Astrocyte (in vitro differentiated cells and primary cell): ENCODE measurements around the gene MAP1B. TPM values are rescaled to one million over a fixed set of nuclear protein-coding genes. Genes with fewer than 3 reads are reported as not detected.

Experiments
- DNase-seq: peaks from one replicate; pipeline ENCODE4 v3.0.0-alpha.2; 2010; ENCODE audit warnings: low read depth
- FAIRE-seq: peaks from 2 replicates; lab custom pipeline; 2011; peaks lifted over from hg19 to GRCh38; lab: Jason Lieb, UNC
- H2AFZ ChIP-seq: 2 replicates; pipeline ENCODE4 v1.6.0; 2012; ENCODE audit warnings: low read depth, low read length, inconsistent platforms
- H3K27ac ChIP-seq: 2 replicates; pipeline ENCODE4 v1.5.1; 2011; ENCODE audit warnings: low read depth, low read length, inconsistent platforms
- H3K27me3 ChIP-seq: 2 replicates; pipeline ENCODE4 v1.6.0; 2011; ENCODE audit warnings: low read length, inconsistent platforms; ENCODE audit not compliant: insufficient read depth
- H3K36me3 ChIP-seq: 2 replicates; pipeline ENCODE4 v1.5.1; 2011; ENCODE audit warnings: low read length, inconsistent platforms; ENCODE audit not compliant: insufficient read depth
- H3K4me1 ChIP-seq: 2 replicates; pipeline ENCODE4 v1.5.1; 2011; ENCODE audit warnings: low read length, inconsistent platforms; ENCODE audit not compliant: insufficient read depth
- H3K4me2 ChIP-seq: 2 replicates; pipeline ENCODE4 v1.6.0; 2012; ENCODE audit warnings: low read length, inconsistent platforms
- H3K4me3 ChIP-seq: 2 replicates; pipeline ENCODE4 v1.5.1; 2011; ENCODE audit warnings: low read depth, mild to moderate bottlenecking, low read length, inconsistent platforms; ENCODE audit not compliant: insufficient read depth
- H3K79me2 ChIP-seq: 2 replicates; pipeline ENCODE4 v1.6.0; 2012; ENCODE audit warnings: mild to moderate bottlenecking, low read length, inconsistent platforms; ENCODE audit not compliant: insufficient read depth
- H3K9ac ChIP-seq: 2 replicates; pipeline ENCODE4 v1.6.0; 2012; ENCODE audit warnings: mild to moderate bottlenecking, low read length, inconsistent platforms
- H3K9me3 ChIP-seq: 2 replicates; pipeline ENCODE4 v1.5.1; 2012; ENCODE audit warnings: low read depth, mild to moderate bottlenecking, low read length, inconsistent platforms; ENCODE audit not compliant: insufficient read depth
- H4K20me1 ChIP-seq: 2 replicates; pipeline ENCODE4 v1.6.0; 2012; ENCODE audit warnings: low read length, inconsistent platforms; ENCODE audit not compliant: insufficient read depth
- H3K27ac Mint-ChIP-seq: one replicate; pipeline ENCODE4 v1.8.0; 2021; ENCODE audit warnings: mild to moderate bottlenecking, mixed read lengths; ENCODE audit not compliant: unreplicated experiment
- H3K27me3 Mint-ChIP-seq: one replicate; pipeline ENCODE4 v1.8.0; 2021; ENCODE audit warnings: low read depth, mixed read lengths; ENCODE audit not compliant: unreplicated experiment
- H3K36me3 Mint-ChIP-seq: one replicate; pipeline ENCODE4 v1.8.0; 2021; ENCODE audit warnings: low read depth, mixed read lengths; ENCODE audit not compliant: unreplicated experiment
- H3K4me1 Mint-ChIP-seq: one replicate; pipeline ENCODE4 v1.8.0; 2021; ENCODE audit warnings: low read depth, mixed read lengths; ENCODE audit not compliant: unreplicated experiment
- H3K4me3 Mint-ChIP-seq: one replicate; pipeline ENCODE4 v1.8.0; 2021; ENCODE audit warnings: mild to moderate bottlenecking, moderate library complexity, mixed read lengths; ENCODE audit not compliant: unreplicated experiment
- H3K9me3 Mint-ChIP-seq: one replicate; pipeline ENCODE4 v1.8.0; 2021; ENCODE audit warnings: mild to moderate bottlenecking, mixed read lengths; ENCODE audit not compliant: unreplicated experiment
- EZH2 ChIP-seq: IDR thresholded peaks from 2 replicates; pipeline ENCODE4 v1.6.1; 2012; ENCODE audit warnings: mild to moderate bottlenecking, low read length, inconsistent platforms; ENCODE audit not compliant: insufficient read depth
- total RNA-seq: library from RNA; stranded (reverse); gene quantifications from 2 replicates; pipeline ENCODE4 v1.2.1, GENCODE V29; 2021
- TF ChIP-seq, protein P1 (sequence below): IDR thresholded peaks from 2 replicates; pipeline ENCODE4 v1.5.1; 2011; ENCODE audit warnings: low read depth, mild to moderate bottlenecking, inconsistent platforms, low read length, moderate library complexity; ENCODE audit not compliant: insufficient read depth

The MAP1B gene
- total RNA-seq, 1 donor from 2014 or later, result 476 TPM

DNA sequence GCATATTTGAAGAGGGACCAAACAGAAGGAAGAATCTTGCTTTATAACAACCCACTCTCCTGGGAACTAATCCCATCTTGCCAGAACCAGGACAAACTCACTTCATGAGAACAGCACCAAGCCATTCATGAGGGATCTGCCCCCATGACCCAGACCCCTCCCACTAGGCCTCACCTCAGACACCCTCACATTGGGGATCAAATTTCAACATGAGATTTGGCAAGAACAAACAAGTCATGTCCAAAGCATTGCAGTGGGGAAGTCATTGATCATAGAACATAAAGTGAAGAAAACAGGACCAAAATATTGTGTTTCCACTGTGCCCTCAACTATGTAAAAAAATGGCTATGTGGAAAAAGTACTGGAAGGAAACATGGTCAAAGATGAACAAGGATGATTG is 43.9 kb downstream of the MAP1B start:
- no peak overlapping the region for H3K27ac ChIP-seq

DNA sequence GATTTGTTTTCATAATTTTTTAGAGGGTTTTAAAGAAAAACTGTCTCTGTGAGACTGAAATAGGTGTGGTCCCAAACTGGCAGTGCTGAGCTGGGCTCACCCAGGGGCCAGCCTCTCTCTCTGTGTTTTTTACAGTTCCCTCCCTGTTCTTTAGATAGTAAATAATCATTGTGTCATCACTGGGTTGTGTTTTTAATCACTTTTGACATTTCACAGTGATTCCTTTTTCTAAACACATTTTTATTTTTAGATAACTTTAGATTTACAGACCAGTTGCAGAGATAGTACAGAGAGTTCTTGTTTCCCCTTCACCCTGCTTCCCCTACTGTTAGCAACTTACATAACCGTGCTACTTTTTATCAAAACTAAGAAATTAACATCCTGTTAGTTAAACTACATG is 44.4 kb downstream of the MAP1B start:
- Histone ChIP-seq H3K27me3 (no peaks in the 10 kb centered on the region), H3K9ac (no peak overlapping the region), H4K20me1 (peaks cover 69% of the 10 kb centered on the region), H2AFZ (no peak overlapping the region), H3K4me1 (peaks cover 47% of the 10 kb centered on the region), H3K36me3 (peaks cover 22% of the 10 kb centered on the region), H3K4me3 (no peak overlapping the region), H3K9me3 (no peaks in the 10 kb centered on the region), H3K79me2 (peaks cover 98% of the 10 kb centered on the region), H3K4me2 (no peak overlapping the region), H3K27ac (no peak overlapping the region)
- H3K27ac Mint-ChIP-seq, result no peak overlapping the region
- H3K9me3 Mint-ChIP-seq, result no peaks in the 10 kb centered on the region
- DNase-seq (no peak), FAIRE-seq (no peak)
- no peak for TF ChIP-seq EZH2
- TF ChIP-seq, protein P1, sequence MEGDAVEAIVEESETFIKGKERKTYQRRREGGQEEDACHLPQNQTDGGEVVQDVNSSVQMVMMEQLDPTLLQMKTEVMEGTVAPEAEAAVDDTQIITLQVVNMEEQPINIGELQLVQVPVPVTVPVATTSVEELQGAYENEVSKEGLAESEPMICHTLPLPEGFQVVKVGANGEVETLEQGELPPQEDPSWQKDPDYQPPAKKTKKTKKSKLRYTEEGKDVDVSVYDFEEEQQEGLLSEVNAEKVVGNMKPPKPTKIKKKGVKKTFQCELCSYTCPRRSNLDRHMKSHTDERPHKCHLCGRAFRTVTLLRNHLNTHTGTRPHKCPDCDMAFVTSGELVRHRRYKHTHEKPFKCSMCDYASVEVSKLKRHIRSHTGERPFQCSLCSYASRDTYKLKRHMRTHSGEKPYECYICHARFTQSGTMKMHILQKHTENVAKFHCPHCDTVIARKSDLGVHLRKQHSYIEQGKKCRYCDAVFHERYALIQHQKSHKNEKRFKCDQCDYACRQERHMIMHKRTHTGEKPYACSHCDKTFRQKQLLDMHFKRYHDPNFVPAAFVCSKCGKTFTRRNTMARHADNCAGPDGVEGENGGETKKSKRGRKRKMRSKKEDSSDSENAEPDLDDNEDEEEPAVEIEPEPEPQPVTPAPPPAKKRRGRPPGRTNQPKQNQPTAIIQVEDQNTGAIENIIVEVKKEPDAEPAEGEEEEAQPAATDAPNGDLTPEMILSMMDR, result no peak
- peaks cover 52% of the 10 kb centered on the region for H3K4me1 Mint-ChIP-seq
- peaks cover 44% of the 10 kb centered on the region for H3K36me3 Mint-ChIP-seq
- H3K4me3 Mint-ChIP-seq, result no peak overlapping the region
- H3K27me3 Mint-ChIP-seq, result no peaks in the 10 kb centered on the region

More for the DNA sequence above, 43.9 kb downstream of the MAP1B start:
- no peak for TF ChIP-seq EZH2
- TF ChIP-seq, protein P1, result no peak
- no peak for FAIRE-seq
- H3K9me3 Mint-ChIP-seq, result no peaks in the 10 kb centered on the region
- peaks cover 22% of the 10 kb centered on the region for H3K36me3 ChIP-seq
- H3K4me1 ChIP-seq, result peaks cover 46% of the 10 kb centered on the region
- H3K36me3 Mint-ChIP-seq, result peaks cover 42% of the 10 kb centered on the region
- H4K20me1 ChIP-seq, result peaks cover 69% of the 10 kb centered on the region
- H3K9ac ChIP-seq, result no peak overlapping the region
- peak overlapping the region; percentile 1 for H3K4me2 ChIP-seq
- peaks cover 98% of the 10 kb centered on the region for H3K79me2 ChIP-seq
- no peak overlapping the region for H2AFZ ChIP-seq
- no peak overlapping the region for H3K4me3 ChIP-seq
- peaks cover 56% of the 10 kb centered on the region for H3K4me1 Mint-ChIP-seq
- H3K9me3 ChIP-seq, result no peaks in the 10 kb centered on the region
- H3K27ac Mint-ChIP-seq, result no peak overlapping the region
- no peaks in the 10 kb centered on the region for H3K27me3 ChIP-seq
- no peak for DNase-seq
- H3K27me3 Mint-ChIP-seq, result no peaks in the 10 kb centered on the region
- H3K4me3 Mint-ChIP-seq, result peak overlapping the region; percentile 16

DNA sequence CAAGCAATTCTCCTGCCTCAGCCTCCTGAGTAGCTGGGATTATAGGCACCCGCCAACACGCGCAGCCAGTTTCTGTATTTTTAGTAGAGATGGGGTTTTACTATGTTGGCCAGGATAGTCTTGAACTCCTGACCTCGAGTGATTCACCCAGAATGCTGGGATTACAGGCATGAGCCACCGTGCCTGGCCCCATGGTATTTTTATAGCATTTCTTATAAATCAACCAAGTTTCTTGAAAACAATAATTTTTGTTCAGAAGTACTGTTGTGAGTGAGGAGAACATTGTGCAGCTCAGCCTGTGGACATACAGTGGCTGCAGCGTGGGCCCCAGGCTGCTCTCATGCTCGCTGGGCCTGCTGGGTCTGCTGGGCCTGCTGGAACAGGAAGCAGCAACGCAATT is 45.3 kb downstream of the MAP1B start:
- no peak overlapping the region for H2AFZ ChIP-seq
- H4K20me1 ChIP-seq, result peaks cover 70% of the 10 kb centered on the region
- no peak overlapping the region for H3K4me3 Mint-ChIP-seq
- no peak overlapping the region for H3K4me3 ChIP-seq
- H3K27me3 Mint-ChIP-seq, result no peaks in the 10 kb centered on the region
- peaks cover 22% of the 10 kb centered on the region for H3K36me3 ChIP-seq
- no peak for TF ChIP-seq EZH2
- TF ChIP-seq, protein P1, result no peak
- H3K9ac ChIP-seq, result no peak overlapping the region
- H3K4me2 ChIP-seq, result no peak overlapping the region
- DNase-seq (peak; percentile 45), FAIRE-seq (no peak)
- H3K4me1 ChIP-seq, result peaks cover 55% of the 10 kb centered on the region
- H3K27me3 ChIP-seq, result no peaks in the 10 kb centered on the region
- peak overlapping the region; percentile 21 for H3K27ac ChIP-seq
- H3K9me3 ChIP-seq, result no peaks in the 10 kb centered on the region
- H3K36me3 Mint-ChIP-seq, result peaks cover 45% of the 10 kb centered on the region
- H3K79me2 ChIP-seq, result peaks cover 98% of the 10 kb centered on the region
- H3K27ac Mint-ChIP-seq, result peak overlapping the region; percentile 68
- no peaks in the 10 kb centered on the region for H3K9me3 Mint-ChIP-seq
- H3K4me1 Mint-ChIP-seq, result peaks cover 53% of the 10 kb centered on the region
